HepG2 (cell line): ENCODE data around the gene SLC35B4. TPM values are rescaled to one million over a fixed set of nuclear protein-coding genes. Genes with fewer than 3 reads are reported as not detected.
A peak's percentile ranks its signal among the peaks of the same experiment; 100 is the strongest.

ENCODE experiments used
- ATAC-seq: fragments of 200-7000 bp; cut with Tn5 transposase; 3 replicates; pipeline ENCODE4 v1.9.1; 2020; ENCODE audit warnings: mild to moderate bottlenecking, moderate library complexity
- BruUV-seq: library from RNA; stranded (reverse); fragments of 400-500 nt; replicated peaks from 2 replicates; lab custom pipeline; 2021; lab: Mats Ljungman, UMichigan
- CTCF ChIA-PET: fragments of 300-600 bp; formaldehyde crosslinking; extraction: SDS; loops from one replicate; lab custom pipeline; 2021; ENCODE audit warnings: low total read pairs, inconsistent platforms, low intra/inter-chr PET ratio; lab: Yijun Ruan, JAX
- POLR2A ChIA-PET: fragments of 350-600 bp; sonication (Branson Sonifier 250); formaldehyde crosslinking; loops from one replicate; lab custom pipeline; 2020; ENCODE audit warnings: antibody characterized with exemption, inconsistent platforms; lab: Yijun Ruan, JAX
- DNase-seq: peaks from one replicate; pipeline ENCODE4 v3.0.0-alpha.2; 2015; ENCODE audit warnings: low spot score
- FAIRE-seq: peaks from 3 replicates; lab custom pipeline; 2011; peaks lifted over from hg19 to GRCh38; lab: Jason Lieb, UNC
- H2AFZ ChIP-seq: one replicate; pipeline ENCODE4 v1.6.1; 2011; ENCODE audit warnings: low read length, inconsistent platforms
- H3K27ac ChIP-seq: fragments of 300-600 bp; 3 replicates; pipeline ENCODE4 v1.8.0; 2011; ENCODE audit warnings: mixed run types, mild to moderate bottlenecking, mixed read lengths, low read length, inconsistent platforms; ENCODE audit not compliant: insufficient read depth; ENCODE audit errors: extremely low read length
- H3K27me3 ChIP-seq, 2 experiments: fragments of 200-600 bp in 1 of 2; 2 replicates in 1 of 2; 3 replicates in 1 of 2; pipeline versions ENCODE4 v1.6.0 to v1.8.0; 2011; ENCODE audit warnings: low read length in 2 of 2, mild to moderate bottlenecking in 2 of 2, moderate library complexity in 2 of 2, inconsistent platforms in 1 of 2; ENCODE audit not compliant: insufficient read depth in 2 of 2, control insufficient read depth in 1 of 2
- H3K36me3 ChIP-seq, 2 experiments: fragments of 200-600 bp in 1 of 2; replicated peaks in 1 of 2; 2 replicates in 1 of 2; 3 replicates in 1 of 2; pipeline versions ENCODE4 v1.5.1 to v1.8.0; 2011; ENCODE audit warnings: low read length in 2 of 2, inconsistent platforms in 1 of 2; ENCODE audit not compliant: insufficient read depth in 2 of 2, control insufficient read depth in 1 of 2
- H3K4me1 ChIP-seq: 2 replicates; pipeline ENCODE4 v1.5.1; 2012; ENCODE audit warnings: low read length, inconsistent platforms; ENCODE audit not compliant: insufficient read depth
- H3K4me2 ChIP-seq: 2 replicates; pipeline ENCODE4 v1.6.0; 2011; ENCODE audit warnings: low read depth, low read length, inconsistent platforms
- H3K4me3 ChIP-seq, 3 experiments: fragments of 200-600 bp in 1 of 3; sonication (generic), shearing (Covaris generic) in 1 of 3; replicated peaks in 1 of 3; 2 replicates each; pipeline ENCODE4 v1.5.1; 2011 to 2016; ENCODE audit warnings: low read length in 3 of 3, inconsistent platforms in 2 of 3, low read depth in 2 of 3, mild to moderate bottlenecking in 2 of 3, control low read depth in 1 of 3, mixed read lengths in 1 of 3; ENCODE audit not compliant: insufficient read depth in 1 of 3
- H3K79me2 ChIP-seq: one replicate; pipeline ENCODE4 v1.6.1; 2011; ENCODE audit warnings: low read length, inconsistent platforms; ENCODE audit not compliant: insufficient read depth
- H3K9ac ChIP-seq: 2 replicates; pipeline ENCODE4 v1.6.0; 2011; ENCODE audit warnings: mild to moderate bottlenecking, low read depth, low read length, inconsistent platforms; ENCODE audit not compliant: insufficient read depth
- H3K9me3 ChIP-seq: 2 replicates; pipeline ENCODE4 v1.5.1; 2012; ENCODE audit warnings: mild to moderate bottlenecking, low read length
- H4K20me1 ChIP-seq: 2 replicates; pipeline ENCODE4 v1.6.0; 2011; ENCODE audit warnings: inconsistent platforms, mild to moderate bottlenecking, low read length, moderate library complexity; ENCODE audit not compliant: insufficient read depth
- BRD4 ChIP-seq: sonication (generic); formaldehyde crosslinking; IDR thresholded peaks from 2 replicates; pipeline ENCODE4 v1.4.0; 2020; ENCODE audit warnings: missing genetic modification reagents
- CEBPB ChIP-seq: IDR thresholded peaks from 2 replicates; pipeline ENCODE4 v1.6.1; 2011; ENCODE audit warnings: low read depth, low read length, improper control_type of control experiment, borderline replicate concordance
- GMEB1 ChIP-seq: sonication (generic); formaldehyde crosslinking; IDR thresholded peaks from 2 replicates; pipeline ENCODE4 v1.5.1; 2020; ENCODE audit warnings: missing genetic modification reagents, mild to moderate bottlenecking, borderline replicate concordance
- KMT2A ChIP-seq: sonication (generic); formaldehyde crosslinking; IDR thresholded peaks from 2 replicates; pipeline ENCODE4 v1.4.0; 2020; ENCODE audit warnings: missing genetic modification reagents
- SIX4 ChIP-seq: sonication (generic); formaldehyde crosslinking; IDR thresholded peaks from 2 replicates; pipeline ENCODE4 v1.4.0; 2020; ENCODE audit warnings: missing genetic modification reagents
- SNAPC2 ChIP-seq: sonication (generic); formaldehyde crosslinking; IDR thresholded peaks from 2 replicates; pipeline ENCODE4 v1.8.1; 2022; ENCODE audit warnings: mild to moderate bottlenecking, missing genetic modification reagents
- SPEN ChIP-seq: sonication (generic); formaldehyde crosslinking; IDR thresholded peaks from 2 replicates; pipeline ENCODE4 v1.5.1; 2020; ENCODE audit warnings: low read depth, mild to moderate bottlenecking, missing genetic modification reagents
- TOPORS ChIP-seq: sonication (generic); formaldehyde crosslinking; IDR thresholded peaks from 2 replicates; pipeline ENCODE4 v1.8.0; 2023; ENCODE audit warnings: mild to moderate bottlenecking, missing genetic modification reagents
- ZBTB43 ChIP-seq: sonication (generic); formaldehyde crosslinking; conservative IDR thresholded peaks from 2 replicates; pipeline ENCODE4 v1.4.0; 2020; ENCODE audit warnings: missing genetic modification reagents
- ZNF432 ChIP-seq: sonication (generic); formaldehyde crosslinking; IDR thresholded peaks from 2 replicates; pipeline ENCODE4 v1.5.0; 2020; ENCODE audit warnings: missing genetic modification reagents, mild to moderate bottlenecking, borderline replicate concordance
- ZNF503 ChIP-seq: sonication (generic); formaldehyde crosslinking; IDR thresholded peaks from 2 replicates; pipeline ENCODE4 v1.4.0; 2020; ENCODE audit warnings: missing genetic modification reagents
- ZNF543 ChIP-seq: sonication (generic); formaldehyde crosslinking; IDR thresholded peaks from 2 replicates; pipeline ENCODE4 v1.4.0; 2020; ENCODE audit warnings: mild to moderate bottlenecking, missing genetic modification reagents
- WGBS: methylation state at CpG from one replicate; pipeline ENCODE4 v1.1.6; 2017; ENCODE audit warnings: low lambda C conversion rate; 5-methylcytosine and 5-hydroxymethylcytosine counted together
- in situ Hi-C: cut with HindIII; loops from 2 replicates; pipeline ENCODE4 v1.10.0; 2017; ENCODE audit warnings: low pct_unique_long_range_greater_than_20kb; ENCODE audit not compliant: extremely low pct_ligation_motif_present
- intact Hi-C: fragments of 100-400 bp; cut with micrococcal nuclease; formaldehyde crosslinking; loops from one replicate; pipeline ENCODE4 v1.10.0; 2022; ENCODE audit not compliant: unreplicated experiment
- polyA plus RNA-seq, 8 experiments: library from polyadenylated mRNA; depleted of rRNA in 3 of 8; stranded (reverse) in 7 of 8; unstranded in 1 of 8; fragments of >200 nt; fragmentation: Illumina TruSeq in 4 of 8; extraction: Trizol in 4 of 8; gene quantifications; 2 replicates each; pipeline versions ENCODE4 v1.2.1 to v1.2.3, GENCODE V29; 2011 to 2016; ENCODE audit warnings: low read depth in 4 of 8, missing spikeins in 1 of 8, mixed read lengths in 1 of 8; ENCODE audit not compliant: insufficient read depth in 1 of 8
- total RNA-seq, 5 experiments: library from RNA; depleted of rRNA; stranded (reverse); fragments of >200 nt; fragmentation: Illumina TruSeq; extraction: Trizol; gene quantifications; 2 replicates each; pipeline ENCODE4 v1.2.3, GENCODE V29; 2016; ENCODE audit warnings: low read depth in 1 of 5
- TF ChIP-seq, protein P1 (sequence below): sonication (generic); formaldehyde crosslinking; IDR thresholded peaks from 2 replicates; pipeline ENCODE4 v1.4.0; 2020; ENCODE audit warnings: missing genetic modification reagents
- TF ChIP-seq, protein P2 (sequence below): sonication (generic); formaldehyde crosslinking; IDR thresholded peaks from 2 replicates; pipeline ENCODE4 v1.8.1; 2023; ENCODE audit warnings: mild to moderate bottlenecking, moderate library complexity, missing genetic modification reagents

The SLC35B4 gene
- total and polyA plus RNA-seq, 2 of the 13 experiments (the other 11 are each of a cell fraction or from before 2014, with no cell fraction given): 17.1 to 17.8 TPM

DNA sequence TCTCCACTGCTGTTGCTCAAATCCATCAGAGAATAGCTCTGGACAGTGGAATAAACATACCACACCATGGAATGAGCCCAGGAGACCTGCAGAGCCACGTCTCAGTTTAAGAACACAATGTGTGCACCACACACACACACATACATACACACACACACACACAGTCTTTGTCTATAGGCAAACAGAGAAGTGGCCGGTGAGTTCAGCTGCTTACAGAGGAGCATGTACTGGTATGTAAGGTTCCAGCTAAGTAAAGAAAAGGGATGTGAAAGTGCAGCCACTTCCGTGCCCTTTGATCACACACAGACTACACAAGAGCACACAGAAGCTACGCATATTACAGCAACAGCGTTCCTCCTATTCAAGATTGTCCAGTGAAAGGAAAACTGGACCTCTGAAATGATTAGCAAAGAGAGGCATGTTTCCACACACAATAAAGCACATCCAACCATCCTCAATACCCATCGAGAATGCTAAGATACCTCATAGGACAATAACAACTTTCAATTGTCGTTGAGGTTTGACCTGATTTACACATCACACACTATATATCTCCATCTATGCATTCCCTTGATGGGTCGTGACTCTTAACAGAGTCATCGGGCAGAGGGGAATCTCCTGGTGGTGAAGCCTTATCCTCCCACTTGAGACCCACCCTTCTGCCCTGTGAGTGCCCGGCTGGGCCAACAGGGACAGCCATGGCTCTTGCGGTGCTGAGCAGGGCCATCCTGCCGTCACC is 23.6 kb downstream of the SLC35B4 start (continued):
- no peak for TF ChIP-seq KMT2A (CRISPR knock-in tag)
- TF ChIP-seq, protein P1, sequence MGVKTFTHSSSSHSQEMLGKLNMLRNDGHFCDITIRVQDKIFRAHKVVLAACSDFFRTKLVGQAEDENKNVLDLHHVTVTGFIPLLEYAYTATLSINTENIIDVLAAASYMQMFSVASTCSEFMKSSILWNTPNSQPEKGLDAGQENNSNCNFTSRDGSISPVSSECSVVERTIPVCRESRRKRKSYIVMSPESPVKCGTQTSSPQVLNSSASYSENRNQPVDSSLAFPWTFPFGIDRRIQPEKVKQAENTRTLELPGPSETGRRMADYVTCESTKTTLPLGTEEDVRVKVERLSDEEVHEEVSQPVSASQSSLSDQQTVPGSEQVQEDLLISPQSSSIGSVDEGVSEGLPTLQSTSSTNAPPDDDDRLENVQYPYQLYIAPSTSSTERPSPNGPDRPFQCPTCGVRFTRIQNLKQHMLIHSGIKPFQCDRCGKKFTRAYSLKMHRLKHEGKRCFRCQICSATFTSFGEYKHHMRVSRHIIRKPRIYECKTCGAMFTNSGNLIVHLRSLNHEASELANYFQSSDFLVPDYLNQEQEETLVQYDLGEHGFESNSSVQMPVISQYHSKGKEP: no peak
- peak; percentile 83 for TF ChIP-seq ZBTB43 (CRISPR knock-in tag)
- no peak for TF ChIP-seq ZNF543
- no peak for TF ChIP-seq TOPORS (CRISPR knock-in tag)

DNA sequence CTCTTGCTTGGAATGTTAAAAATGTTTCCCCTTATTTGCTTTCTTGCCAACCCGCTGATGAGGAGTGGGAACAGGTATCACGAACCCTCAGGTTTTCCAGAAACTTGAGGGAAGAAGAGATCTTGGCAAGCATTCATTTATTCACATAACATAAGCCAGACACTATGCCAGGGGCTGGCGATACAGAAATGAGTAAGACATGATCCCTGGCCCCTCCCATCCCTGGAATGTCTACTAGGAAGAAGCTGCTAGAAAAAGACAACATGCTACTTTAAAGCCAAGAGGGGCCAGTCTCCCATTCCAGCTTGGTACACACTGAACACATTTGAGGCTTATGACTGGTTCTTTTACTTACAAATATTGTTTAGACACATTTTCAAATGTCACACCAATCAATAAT is 26.4 kb downstream of the SLC35B4 start:
- Histone ChIP-seq H2AFZ (no peak overlapping the region), H3K79me2 (no peaks in the 10 kb centered on the region), H3K4me3 (no peak overlapping the region), H3K4me1 (peaks cover 19% of the 10 kb centered on the region), H3K27ac (no peak overlapping the region), H3K9me3 (no peaks in the 10 kb centered on the region), H3K9ac (no peak overlapping the region), H3K27me3 (no peaks in the 10 kb centered on the region), H4K20me1 (no peaks in the 10 kb centered on the region), H3K4me2 (no peak overlapping the region), H3K36me3 (peaks cover 2 to 14% of the 10 kb centered on the region in 2 experiments; a peak in 3 of 5 replicates)
- BruUV-seq: no TSS peak
- no peak for FAIRE-seq
- no peak for ATAC-seq
- in situ Hi-C loops (no loop called here), intact Hi-C loops (no loop called here)
- ChIA-PET POLR2A (no interaction called here), CTCF (no interaction called here)
- WGBS: 100% methylated on average over 3 of the region's 3 CpGs
- no peak for DNase-seq
- TF ChIP-seq SNAPC2 (no peak), ZNF432 (CRISPR knock-in tag) (no peak), GMEB1 (CRISPR knock-in tag) (no peak), ZNF503 (CRISPR knock-in tag) (no peak), CEBPB (no peak), BRD4 (CRISPR knock-in tag) (no peak), SPEN (CRISPR knock-in tag) (no peak), SIX4 (CRISPR knock-in tag) (no peak)
- TF ChIP-seq, protein P2, sequence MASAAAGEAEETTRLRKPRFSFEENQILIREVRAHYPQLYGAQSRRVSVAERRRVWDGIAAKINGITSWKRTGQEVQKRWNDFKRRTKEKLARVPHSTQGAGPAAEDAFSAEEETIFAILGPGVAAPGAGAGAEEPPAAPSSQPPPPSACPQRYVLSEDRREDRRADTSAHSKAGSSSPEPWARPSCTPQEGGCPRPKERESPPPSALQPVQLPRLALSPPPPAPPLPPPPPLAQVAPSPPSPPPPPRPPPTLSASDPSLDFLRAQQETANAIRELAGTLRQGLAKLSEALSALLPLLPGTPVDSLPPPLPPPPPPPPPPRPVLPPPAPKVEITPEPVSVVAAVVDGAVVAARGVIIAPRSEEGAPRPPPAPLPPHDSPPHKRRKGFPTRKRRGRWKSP (CRISPR knock-in tag): no peak
